RKO (cell line): Measurements from ENCODE around the gene VENTX.
"Not testable (repeated sequence)": the region's sequence is repeated elsewhere in the genome, so short reads cannot be mapped to it uniquely, and the experiment has no call there.

Experiments
- DNase-seq: peaks from one replicate; pipeline ENCODE4 v3.0.0-alpha.2; 2016; ENCODE audit warnings: low spot score

Gene VENTX

GRCh38 chr10:133214468-133215410, 22.9 kb upstream of the VENTX start:
- no peak for DNase-seq

- DNase-seq, result no peak
Observed at GRCh38 chr10:133215586-133215985, 22.1 kb upstream of the VENTX start.

GRCh38 chr10:133216776-133217175, 20.9 kb upstream of the VENTX start:
- DNase-seq, result no peak

- no peak for DNase-seq
Observed at GRCh38 chr10:133217800-133218589, 19.7 kb upstream of the VENTX start.

GRCh38 chr10:133218891-133219290, 18.8 kb upstream of the VENTX start:
- no peak for DNase-seq

- DNase-seq, result no peak
Observed at GRCh38 chr10:133219782-133220181, 17.9 kb upstream of the VENTX start.

GRCh38 chr10:133221331-133221730, 16.3 kb upstream of the VENTX start:
- no peak for DNase-seq

GRCh38 chr10:133221756-133222155, 15.9 kb upstream of the VENTX start:
- DNase-seq, result not testable (repeated sequence)

- no peak for DNase-seq
Observed at GRCh38 chr10:133224076-133224475, 13.6 kb upstream of the VENTX start.

GRCh38 chr10:133224756-133225372, 12.8 kb upstream of the VENTX start:
- no peak for DNase-seq

GRCh38 chr10:133225707-133226191, 11.9 kb upstream of the VENTX start:
- no peak for DNase-seq

GRCh38 chr10:133226251-133226808, 11.3 kb upstream of the VENTX start:
- DNase-seq, result no peak

- no peak for DNase-seq
Observed at GRCh38 chr10:133227256-133227655, 10.4 kb upstream of the VENTX start.

GRCh38 chr10:133229265-133230043, 8.2 kb upstream of the VENTX start:
- DNase-seq, result no peak

GRCh38 chr10:133230044-133230361, 7.7 kb upstream of the VENTX start, which contains the start of gene UTF1:
Gene UTF1 (plus strand): TSS chr10:133230217. CDS start chr10:133230289, 72 bp downstream.
- DNase-seq, result no peak

GRCh38 chr10:133230387-133231195, 7.1 kb upstream of the VENTX start:
- no peak for DNase-seq

- no peak for DNase-seq
Observed at GRCh38 chr10:133231244-133231945, 6.3 kb upstream of the VENTX start.

GRCh38 chr10:133231946-133232574, 5.6 kb upstream of the VENTX start:
- no peak for DNase-seq

- DNase-seq, result not testable (repeated sequence)
Observed at GRCh38 chr10:133234796-133235195, 2.9 kb upstream of the VENTX start.
